ENCODE data around the gene MAPK8.

MAPK8 gene

GRCh38 chr10:48468130-48468790 is 161.8 kb downstream of the MAPK8 start (continued):
- no peak for TF ChIP-seq ZBTB10 (tag by site-specific recombination; IDR thresholded peaks at IDR 0.05)
- TF ChIP-seq BCL6B (tag by site-specific recombination; IDR thresholded peaks at IDR 0.05) = no peak
- no peak for TF ChIP-seq ZNF555 (tag by site-specific recombination; conservative IDR thresholded peaks at IDR 0.05)
- TF ChIP-seq ZSCAN18 (tag by site-specific recombination; IDR thresholded peaks at IDR 0.05) = no peak
- TF ChIP-seq ZNF311 (tag by site-specific recombination; IDR thresholded peaks at IDR 0.05; ENCODE audit: borderline replicate concordance) = no peak
- TF ChIP-seq ZNF596 (tag by site-specific recombination; IDR thresholded peaks at IDR 0.05) = no peak
- no peak for TF ChIP-seq ZNF280C (tag by site-specific recombination; IDR thresholded peaks at IDR 0.05)

- Histone ChIP-seq H3K36me3 (ENCODE audit: control insufficient read depth in 2 of 2, insufficient read depth in 1 of 2, low read length in 2 of 2) (no peaks in the 10 kb centered on the region), H3K4me3 (ENCODE audit: low read depth, low read length) (no peak overlapping the region), H3K27ac (ENCODE audit: extremely low read depth, low read depth, low read length) (no peak overlapping the region), H3K9me3 (ENCODE audit: control insufficient read depth, insufficient read depth, low read depth, low read length) (no peaks in the 10 kb centered on the region), H3K4me1 (ENCODE audit: control insufficient read depth, insufficient read depth, low read length) (peaks cover 5% of the 10 kb centered on the region; the same call in 1 of the 2 replicates)
- ChIA-PET POLR2A (no interaction called here), CTCF (interaction anchor here (0.5 to 1.2 kb wide), 2 partner anchors 41 to 55 kb away, joined by 5 read pairs; no protein-coding TSS in a partner anchor)
- no peak for TF ChIP-seq OVOL3 (tag by site-specific recombination; IDR thresholded peaks at IDR 0.05)
- no peak for TF ChIP-seq YY2 (tag by site-specific recombination; IDR thresholded peaks at IDR 0.05)
- TF ChIP-seq ZSCAN5A (tag by site-specific recombination; IDR thresholded peaks at IDR 0.05) = no peak
- TF ChIP-seq ZSCAN23 (tag by site-specific recombination; IDR thresholded peaks at IDR 0.05) = no peak
- no peak for TF ChIP-seq ZNF580 (tag by site-specific recombination; IDR thresholded peaks at IDR 0.05)
- no peak for TF ChIP-seq SP2 (tag by site-specific recombination; IDR thresholded peaks at IDR 0.05)
- TF ChIP-seq ZNF571 (tag by site-specific recombination; IDR thresholded peaks at IDR 0.05) = no peak
- TF ChIP-seq HOXC10 (CRISPR knock-in tag; IDR thresholded peaks at IDR 0.05) = no peak
These were observed 162.5 kb downstream of the MAPK8 start for GRCh38 chr10:48468866-48469511.

Measured in HEK293 (cell line).